Endodermal cell (in vitro differentiated cells): ENCODE results near the gene BCL2L14. TPM values are rescaled to one million over a fixed set of nuclear protein-coding genes. Genes with fewer than 3 reads are reported as not detected.

Experiments
- DNase-seq: peaks from one replicate; pipeline ENCODE4 v3.0.0-alpha.2; 2017
- H3K27ac ChIP-seq: 2 replicates; pipeline ENCODE4 v1.5.1; 2013; ENCODE audit warnings: mild to moderate bottlenecking, low read depth, low read length, moderate library complexity
- H3K27me3 ChIP-seq: 2 replicates; pipeline ENCODE4 v1.6.1; 2013; ENCODE audit warnings: mild to moderate bottlenecking, low read length, moderate library complexity; ENCODE audit not compliant: insufficient read depth, control insufficient read depth, poor library complexity, severe bottlenecking
- H3K36me3 ChIP-seq: 2 replicates; pipeline ENCODE4 v1.7.0; 2013; ENCODE audit warnings: mild to moderate bottlenecking, low read length, moderate library complexity; ENCODE audit not compliant: control insufficient read depth, insufficient read depth
- H3K4me1 ChIP-seq: one replicate; pipeline ENCODE4 v1.7.0; 2013; ENCODE audit warnings: low read length; ENCODE audit not compliant: control insufficient read depth, insufficient read depth
- H3K4me3 ChIP-seq: 2 replicates; pipeline ENCODE4 v1.5.1; 2013; ENCODE audit warnings: mild to moderate bottlenecking, low read length, moderate library complexity
- H3K9ac ChIP-seq: 2 replicates; pipeline ENCODE4 v1.6.1; 2013; ENCODE audit warnings: mild to moderate bottlenecking, low read length, moderate library complexity; ENCODE audit not compliant: poor library complexity, severe bottlenecking; ENCODE audit errors: extremely low read depth
- H3K9me3 ChIP-seq: 2 replicates; pipeline ENCODE4 v1.6.1; 2013; ENCODE audit warnings: mild to moderate bottlenecking, low read length, moderate library complexity; ENCODE audit not compliant: control insufficient read depth
- H3K27ac Mint-ChIP-seq: 2 replicates; pipeline ENCODE4 v1.8.0; 2020; ENCODE audit warnings: mixed read lengths
- H3K27me3 Mint-ChIP-seq: 2 replicates; pipeline ENCODE4 v1.8.0; 2021; ENCODE audit warnings: mild to moderate bottlenecking, mixed read lengths; ENCODE audit not compliant: insufficient read depth
- H3K36me3 Mint-ChIP-seq: 2 replicates; pipeline ENCODE4 v1.8.0; 2020; ENCODE audit warnings: low read depth, mixed read lengths
- H3K4me1 Mint-ChIP-seq: 2 replicates; pipeline ENCODE4 v1.8.0; 2020; ENCODE audit warnings: mixed read lengths
- H3K4me3 Mint-ChIP-seq: 2 replicates; pipeline ENCODE4 v1.8.0; 2020; ENCODE audit warnings: mild to moderate bottlenecking, moderate library complexity, mixed read lengths
- H3K9me3 Mint-ChIP-seq: 2 replicates; pipeline ENCODE4 v1.8.0; 2020; ENCODE audit warnings: mild to moderate bottlenecking, mixed read lengths
- CTCF ChIP-seq: fragments of 200-600 bp; sonication (generic); conservative IDR thresholded peaks from 2 replicates; pipeline ENCODE4 v1.5.0; 2021; ENCODE audit warnings: antibody characterized with exemption, mild to moderate bottlenecking
- WGBS, 2 experiments: methylation state at CpG; one replicate each; pipeline versions ENCODE4 v1.1.5 to v1.1.7; 2013; ENCODE audit warnings: missing lambda C conversion rate in 2 of 2, mixed read lengths in 1 of 2; ENCODE audit not compliant: insufficient coverage in 1 of 2, insufficient read length in 1 of 2; 5-methylcytosine and 5-hydroxymethylcytosine counted together
- total RNA-seq, 2 donors: library from RNA; stranded (reverse); fragmentation: NEBNext Ultra II Directional in 1 of 2; extraction: Animal tissue kit (Norgen Biotek cat#: 25700) in 1 of 2; gene quantifications; 2 replicates in 1 of 2; 3 replicates in 1 of 2; pipeline ENCODE4 v1.2.1, GENCODE V29; 2021

Gene BCL2L14
- total RNA-seq, 2 donors from 2014 or later = 4.4 to 10.5 TPM

DNA sequence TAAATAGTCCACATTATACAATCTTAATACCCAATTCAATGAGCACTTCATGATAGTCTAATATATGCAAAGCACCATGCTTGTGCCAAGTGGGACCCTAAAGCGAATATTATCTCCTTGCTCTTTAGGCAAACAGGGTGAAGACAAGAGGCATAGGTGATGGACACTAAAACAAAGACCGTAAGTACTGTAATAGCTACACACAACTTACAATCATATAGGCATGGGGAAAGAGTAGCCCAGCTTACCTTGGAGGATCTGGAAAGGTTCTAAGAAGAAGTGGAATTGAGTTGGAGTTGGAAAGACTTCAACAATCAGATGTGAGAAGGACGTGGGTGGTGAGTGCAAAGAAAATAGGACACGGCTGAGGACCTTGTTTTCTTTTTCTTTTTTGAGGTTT is 19.1 kb upstream of the BCL2L14 start:
- Mint-ChIP-seq H3K4me3 (no peak overlapping the region), H3K27ac (no peak overlapping the region), H3K27me3 (no peaks in the 10 kb centered on the region), H3K4me1 (peaks cover 26% of the 10 kb centered on the region), H3K36me3 (peaks cover 25% of the 10 kb centered on the region), H3K9me3 (no peaks in the 10 kb centered on the region)
- Histone ChIP-seq H3K9ac (no peak overlapping the region), H3K9me3 (no peaks in the 10 kb centered on the region), H3K4me3 (no peak overlapping the region), H3K27me3 (no peaks in the 10 kb centered on the region), H3K36me3 (peaks cover 8% of the 10 kb centered on the region), H3K4me1 (peaks cover 5% of the 10 kb centered on the region), H3K27ac (no peak overlapping the region)
- DNase-seq = no peak
- 100% methylated on average over 3 of the region's 4 CpGs; no CpG with 5 or more reads in 1 of the 2 experiments for WGBS, 2 experiments
- TF ChIP-seq CTCF = no peak

DNA sequence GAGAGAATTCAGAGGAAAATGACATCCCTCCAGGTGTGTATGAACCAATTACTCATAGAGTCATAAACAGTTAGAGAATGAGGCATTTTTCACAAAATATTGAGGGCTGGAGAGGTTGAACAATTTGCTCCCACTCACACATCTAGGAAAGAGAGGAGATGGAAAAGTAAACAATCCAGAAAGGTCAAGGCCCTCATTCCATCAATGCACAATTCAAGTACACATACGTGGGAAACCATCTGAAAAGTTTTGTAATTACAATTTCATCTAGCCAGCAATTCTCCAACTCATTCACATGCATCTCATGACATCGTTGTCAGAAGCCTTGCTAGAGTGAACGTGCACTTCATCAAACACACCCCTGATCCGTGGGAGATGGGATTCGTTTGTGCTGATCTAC is 15.7 kb upstream of the BCL2L14 start:
- Mint-ChIP-seq H3K27me3 (no peaks in the 10 kb centered on the region), H3K36me3 (peaks cover 25% of the 10 kb centered on the region), H3K4me3 (no peak overlapping the region), H3K27ac (no peak overlapping the region), H3K9me3 (no peaks in the 10 kb centered on the region), H3K4me1 (peaks cover 55% of the 10 kb centered on the region)
- Histone ChIP-seq H3K9me3 (no peaks in the 10 kb centered on the region), H3K4me3 (no peak overlapping the region), H3K4me1 (peaks cover 7% of the 10 kb centered on the region), H3K36me3 (no peaks in the 10 kb centered on the region), H3K9ac (no peak overlapping the region), H3K27me3 (no peaks in the 10 kb centered on the region), H3K27ac (no peak overlapping the region)
- TF ChIP-seq CTCF = no peak
- no peak for DNase-seq
- WGBS, 2 experiments = 92 to 97% methylated on average over 5 of the region's 5 CpGs

- no peaks in the 10 kb centered on the region for H3K27me3 ChIP-seq
- H3K27ac Mint-ChIP-seq = peak overlapping the region; percentile 62
- peaks cover 7% of the 10 kb centered on the region for H3K4me1 ChIP-seq
- H3K27me3 Mint-ChIP-seq = no peaks in the 10 kb centered on the region
- H3K4me1 Mint-ChIP-seq = peaks cover 60% of the 10 kb centered on the region
- no peak for DNase-seq
- H3K27ac ChIP-seq = no peak overlapping the region
- H3K9me3 Mint-ChIP-seq = no peaks in the 10 kb centered on the region
- peak overlapping the region; percentile 1 for H3K4me3 ChIP-seq
- H3K36me3 ChIP-seq = no peaks in the 10 kb centered on the region
- peaks cover 21% of the 10 kb centered on the region for H3K36me3 Mint-ChIP-seq
- 71% methylated on average over 3 of the region's 4 CpGs; no CpG with 5 or more reads in 1 of the 2 experiments for WGBS, 2 experiments
- H3K4me3 Mint-ChIP-seq = peak overlapping the region; percentile 70
- H3K9me3 ChIP-seq = no peaks in the 10 kb centered on the region
- no peak overlapping the region for H3K9ac ChIP-seq
- TF ChIP-seq CTCF = no peak
These were observed 13.8 kb upstream of the BCL2L14 start for GRCh38 chr12:12056951-12057350.
